HepG2 (cell line): ENCODE results near the gene APBB2. TPM values are rescaled to one million over a fixed set of nuclear protein-coding genes. Genes with fewer than 3 reads are reported as not detected.

Experiments
- ATAC-seq: fragments of 200-7000 bp; cut with Tn5 transposase; 3 replicates; pipeline ENCODE4 v1.9.1; 2020; ENCODE audit warnings: mild to moderate bottlenecking, moderate library complexity
- BruUV-seq: library from RNA; stranded (reverse); fragments of 400-500 nt; replicated peaks from 2 replicates; lab custom pipeline; 2021; lab: Mats Ljungman, UMichigan
- CTCF ChIA-PET: fragments of 300-600 bp; formaldehyde crosslinking; extraction: SDS; loops from one replicate; lab custom pipeline; 2021; ENCODE audit warnings: low total read pairs, inconsistent platforms, low intra/inter-chr PET ratio; lab: Yijun Ruan, JAX
- POLR2A ChIA-PET: fragments of 350-600 bp; sonication (Branson Sonifier 250); formaldehyde crosslinking; loops from one replicate; lab custom pipeline; 2020; ENCODE audit warnings: antibody characterized with exemption, inconsistent platforms; lab: Yijun Ruan, JAX
- DNase-seq: peaks from one replicate; pipeline ENCODE4 v3.0.0-alpha.2; 2015; ENCODE audit warnings: low spot score
- FAIRE-seq: peaks from 3 replicates; lab custom pipeline; 2011; peaks lifted over from hg19 to GRCh38; lab: Jason Lieb, UNC
- H2AFZ ChIP-seq: one replicate; pipeline ENCODE4 v1.6.1; 2011; ENCODE audit warnings: low read length, inconsistent platforms
- H3K27ac ChIP-seq: fragments of 300-600 bp; 3 replicates; pipeline ENCODE4 v1.8.0; 2011; ENCODE audit warnings: mixed run types, mild to moderate bottlenecking, mixed read lengths, low read length, inconsistent platforms; ENCODE audit not compliant: insufficient read depth; ENCODE audit errors: extremely low read length
- H3K27me3 ChIP-seq, 2 experiments: fragments of 200-600 bp in 1 of 2; 2 replicates in 1 of 2; 3 replicates in 1 of 2; pipeline versions ENCODE4 v1.6.0 to v1.8.0; 2011; ENCODE audit warnings: low read length in 2 of 2, mild to moderate bottlenecking in 2 of 2, moderate library complexity in 2 of 2, inconsistent platforms in 1 of 2; ENCODE audit not compliant: insufficient read depth in 2 of 2, control insufficient read depth in 1 of 2
- H3K36me3 ChIP-seq, 2 experiments: fragments of 200-600 bp in 1 of 2; replicated peaks in 1 of 2; 2 replicates in 1 of 2; 3 replicates in 1 of 2; pipeline versions ENCODE4 v1.5.1 to v1.8.0; 2011; ENCODE audit warnings: low read length in 2 of 2, inconsistent platforms in 1 of 2; ENCODE audit not compliant: insufficient read depth in 2 of 2, control insufficient read depth in 1 of 2
- H3K4me1 ChIP-seq: 2 replicates; pipeline ENCODE4 v1.5.1; 2012; ENCODE audit warnings: low read length, inconsistent platforms; ENCODE audit not compliant: insufficient read depth
- H3K4me2 ChIP-seq: 2 replicates; pipeline ENCODE4 v1.6.0; 2011; ENCODE audit warnings: low read depth, low read length, inconsistent platforms
- H3K4me3 ChIP-seq, 3 experiments: fragments of 200-600 bp in 1 of 3; sonication (generic), shearing (Covaris generic) in 1 of 3; replicated peaks in 1 of 3; 2 replicates each; pipeline ENCODE4 v1.5.1; 2011 to 2016; ENCODE audit warnings: low read length in 3 of 3, inconsistent platforms in 2 of 3, low read depth in 2 of 3, mild to moderate bottlenecking in 2 of 3, control low read depth in 1 of 3, mixed read lengths in 1 of 3; ENCODE audit not compliant: insufficient read depth in 1 of 3
- H3K79me2 ChIP-seq: one replicate; pipeline ENCODE4 v1.6.1; 2011; ENCODE audit warnings: low read length, inconsistent platforms; ENCODE audit not compliant: insufficient read depth
- H3K9ac ChIP-seq: 2 replicates; pipeline ENCODE4 v1.6.0; 2011; ENCODE audit warnings: mild to moderate bottlenecking, low read depth, low read length, inconsistent platforms; ENCODE audit not compliant: insufficient read depth
- H3K9me3 ChIP-seq: 2 replicates; pipeline ENCODE4 v1.5.1; 2012; ENCODE audit warnings: mild to moderate bottlenecking, low read length
- H4K20me1 ChIP-seq: 2 replicates; pipeline ENCODE4 v1.6.0; 2011; ENCODE audit warnings: inconsistent platforms, mild to moderate bottlenecking, low read length, moderate library complexity; ENCODE audit not compliant: insufficient read depth
- ARHGAP35 ChIP-seq: sonication (generic); formaldehyde crosslinking; IDR thresholded peaks from 2 replicates; pipeline ENCODE4 v1.9.0; 2022; ENCODE audit warnings: mild to moderate bottlenecking, inconsistent platforms, moderate library complexity, missing genetic modification reagents, borderline replicate concordance
- ATAD3A ChIP-seq: sonication (generic); formaldehyde crosslinking; IDR thresholded peaks from 2 replicates; pipeline ENCODE4 v1.4.0; 2020; ENCODE audit warnings: missing genetic modification reagents
- GABPB1 ChIP-seq: IDR thresholded peaks from 2 replicates; pipeline ENCODE4 v1.6.1; 2016; ENCODE audit warnings: mild to moderate bottlenecking, missing genetic modification reagents, moderate library complexity, missing compliant biosample characterization
- MED13 ChIP-seq: sonication (generic); formaldehyde crosslinking; IDR thresholded peaks from 2 replicates; pipeline ENCODE4 v1.5.0; 2020; ENCODE audit warnings: missing genetic modification reagents
- MIER3 ChIP-seq: IDR thresholded peaks from 2 replicates; pipeline ENCODE4 v1.6.1; 2016; ENCODE audit warnings: missing compliant biosample characterization, borderline replicate concordance
- MYPOP ChIP-seq: sonication (generic); formaldehyde crosslinking; IDR thresholded peaks from 2 replicates; pipeline ENCODE4 v1.8.1; 2023; ENCODE audit warnings: mild to moderate bottlenecking, moderate library complexity, missing genetic modification reagents
- NCOA2 ChIP-seq: sonication (generic); formaldehyde crosslinking; IDR thresholded peaks from 2 replicates; pipeline ENCODE4 v1.8.0; 2022; ENCODE audit warnings: inconsistent platforms
- RCOR2 ChIP-seq: IDR thresholded peaks from 2 replicates; pipeline ENCODE4 v1.6.1; 2016; ENCODE audit warnings: missing biosample characterization, missing genetic modification reagents
- SAP130 ChIP-seq: IDR thresholded peaks from 2 replicates; pipeline ENCODE4 v1.6.1; 2016; ENCODE audit warnings: low read depth
- ZBTB37 ChIP-seq: sonication (generic); formaldehyde crosslinking; IDR thresholded peaks from 2 replicates; pipeline ENCODE4 v1.4.0; 2020; ENCODE audit warnings: mild to moderate bottlenecking, missing genetic modification reagents
- ZBTB43 ChIP-seq: sonication (generic); formaldehyde crosslinking; conservative IDR thresholded peaks from 2 replicates; pipeline ENCODE4 v1.4.0; 2020; ENCODE audit warnings: missing genetic modification reagents
- ZFP36 ChIP-seq: fragments of 150-350 bp; IDR thresholded peaks from 2 replicates; pipeline ENCODE4 v1.6.1; 2018; ENCODE audit warnings: borderline replicate concordance, low read length, low read depth; ENCODE audit not compliant: partially characterized antibody
- ZNF709 ChIP-seq: sonication (generic); formaldehyde crosslinking; IDR thresholded peaks from 2 replicates; pipeline ENCODE4 v1.5.0; 2020; ENCODE audit warnings: mild to moderate bottlenecking, missing genetic modification reagents
- ZNF746 ChIP-seq: sonication (generic); formaldehyde crosslinking; IDR thresholded peaks from 2 replicates; pipeline ENCODE4 v1.8.0; 2022; ENCODE audit warnings: mild to moderate bottlenecking, missing genetic modification reagents
- ZNF777 ChIP-seq: sonication (generic); formaldehyde crosslinking; IDR thresholded peaks from 2 replicates; pipeline ENCODE4 v1.4.0; 2020; ENCODE audit warnings: missing genetic modification reagents
- ZNF780A ChIP-seq: sonication (generic); formaldehyde crosslinking; IDR thresholded peaks from 2 replicates; pipeline ENCODE4 v1.8.0; 2022; ENCODE audit warnings: mild to moderate bottlenecking, missing genetic modification reagents, moderate library complexity
- WGBS: methylation state at CpG from one replicate; pipeline ENCODE4 v1.1.6; 2017; ENCODE audit warnings: low lambda C conversion rate; 5-methylcytosine and 5-hydroxymethylcytosine counted together
- in situ Hi-C: cut with HindIII; loops from 2 replicates; pipeline ENCODE4 v1.10.0; 2017; ENCODE audit warnings: low pct_unique_long_range_greater_than_20kb; ENCODE audit not compliant: extremely low pct_ligation_motif_present
- intact Hi-C: fragments of 100-400 bp; cut with micrococcal nuclease; formaldehyde crosslinking; loops from one replicate; pipeline ENCODE4 v1.10.0; 2022; ENCODE audit not compliant: unreplicated experiment
- polyA plus RNA-seq, 8 experiments: library from polyadenylated mRNA; depleted of rRNA in 3 of 8; stranded (reverse) in 7 of 8; unstranded in 1 of 8; fragments of >200 nt; fragmentation: Illumina TruSeq in 4 of 8; extraction: Trizol in 4 of 8; gene quantifications; 2 replicates each; pipeline versions ENCODE4 v1.2.1 to v1.2.3, GENCODE V29; 2011 to 2016; ENCODE audit warnings: low read depth in 4 of 8, missing spikeins in 1 of 8, mixed read lengths in 1 of 8; ENCODE audit not compliant: insufficient read depth in 1 of 8
- total RNA-seq, 5 experiments: library from RNA; depleted of rRNA; stranded (reverse); fragments of >200 nt; fragmentation: Illumina TruSeq; extraction: Trizol; gene quantifications; 2 replicates each; pipeline ENCODE4 v1.2.3, GENCODE V29; 2016; ENCODE audit warnings: low read depth in 1 of 5

APBB2 gene
- total and polyA plus RNA-seq, 2 of the 13 experiments (the other 11 are each of a cell fraction or from before 2014, with no cell fraction given) = 11.7 to 17.0 TPM

- DNase-seq (no peak), FAIRE-seq (no peak), ATAC-seq (no peak)
- Histone ChIP-seq H2AFZ (no peak overlapping the region), H3K36me3 (0 out of 5 replicates have a peak, but pooled peaks cover 1 to 5% of the 10 kb centered on the region in 2 experiments), H3K79me2 (no peaks in the 10 kb centered on the region), H3K4me3 (no peak overlapping the region), H3K4me1 (peaks cover 17% of the 10 kb centered on the region), H3K27me3 (no peaks in the 10 kb centered on the region), H3K4me2 (no peak overlapping the region), H3K27ac (no peak overlapping the region), H3K9me3 (no peaks in the 10 kb centered on the region), H3K9ac (no peak overlapping the region), H4K20me1 (no peaks in the 10 kb centered on the region)
- in situ Hi-C loops = no loop called here
- TF ChIP-seq ATAD3A (CRISPR knock-in tag) (no peak), MED13 (CRISPR knock-in tag) (no peak), ZNF746 (CRISPR knock-in tag) (no peak), GABPB1 (CRISPR knock-in tag) (no peak), SAP130 (CRISPR knock-in tag) (no peak)
- CTCF ChIA-PET = no interaction called here
- 96% methylated on average over 5 of the region's 5 CpGs for WGBS
- intact Hi-C loops = no loop called here
- BruUV-seq = no TSS peak
- POLR2A ChIA-PET = no interaction called here
These were observed 367.8 kb downstream of the APBB2 start for GRCh38 chr4:40846532-40846931.

GRCh38 chr4:40845154-40845835 lies 369.0 kb downstream of the APBB2 start:
- Histone ChIP-seq H3K27me3 (no peaks in the 10 kb centered on the region), H3K4me3 (no peak overlapping the region), H3K9ac (no peak overlapping the region), H3K79me2 (no peaks in the 10 kb centered on the region), H3K4me2 (no peak overlapping the region), H3K4me1 (peaks cover 17% of the 10 kb centered on the region), H3K9me3 (no peaks in the 10 kb centered on the region), H2AFZ (no peak overlapping the region), H3K36me3 (0 out of 5 replicates have a peak, but pooled peaks cover 1 to 5% of the 10 kb centered on the region in 2 experiments), H4K20me1 (no peaks in the 10 kb centered on the region), H3K27ac (no peak overlapping the region)
- in situ Hi-C loops = no loop called here
- no peak for ATAC-seq
- no peak for DNase-seq
- ChIA-PET POLR2A (no interaction called here), CTCF (no interaction called here)
- no TSS peak for BruUV-seq
- intact Hi-C loops = no loop called here
- no peak for FAIRE-seq
- 90% methylated on average over 10 of the region's 10 CpGs for WGBS
- TF ChIP-seq ZNF777 (CRISPR knock-in tag) = no peak
- no peak for TF ChIP-seq MIER3 (CRISPR knock-in tag)
- TF ChIP-seq ZFP36 = no peak
- no peak for TF ChIP-seq ZBTB43
- no peak for TF ChIP-seq NCOA2 (CRISPR knock-in tag)
- no peak for TF ChIP-seq ZNF780A (CRISPR knock-in tag)
- TF ChIP-seq ZBTB37 (CRISPR knock-in tag) = no peak
- TF ChIP-seq MYPOP (CRISPR knock-in tag) = no peak
- no peak for TF ChIP-seq RCOR2 (CRISPR knock-in tag)
- TF ChIP-seq ARHGAP35 = no peak
- TF ChIP-seq ZNF709 (CRISPR knock-in tag) = no peak
